DOHH2 (cell line): ENCODE results near the gene HSCB.

Source experiments
- H3F3A ChIP-seq: fragments of 200-600 bp; sonication (generic), shearing (Covaris generic); 2 replicates; pipeline ENCODE4 v1.6.0; 2016; ENCODE audit warnings: antibody characterized with exemption, mild to moderate bottlenecking; ENCODE audit not compliant: control insufficient read depth, insufficient read depth
- H3K27ac ChIP-seq: fragments of 200-600 bp; sonication (generic); 2 replicates; pipeline ENCODE4 v1.5.1; 2014; ENCODE audit warnings: low read depth, mild to moderate bottlenecking, low read length, moderate library complexity
- H3K27me3 ChIP-seq: fragments of 200-600 bp; sonication (generic); 2 replicates; pipeline ENCODE4 v1.6.1; 2014; ENCODE audit warnings: mild to moderate bottlenecking, low read length, mixed read lengths; ENCODE audit not compliant: control insufficient read depth
- H3K36me3 ChIP-seq: fragments of 200-600 bp; sonication (generic); 2 replicates; pipeline ENCODE4 v1.6.1; 2014; ENCODE audit warnings: mild to moderate bottlenecking, low read length, moderate library complexity, mixed read lengths; ENCODE audit not compliant: control insufficient read depth
- H3K4me1 ChIP-seq: fragments of 200-600 bp; sonication (generic); 2 replicates; pipeline ENCODE4 v1.6.1; 2014; ENCODE audit warnings: mild to moderate bottlenecking, low read length, mixed read lengths; ENCODE audit not compliant: control insufficient read depth
- H3K4me2 ChIP-seq: fragments of 200-600 bp; sonication (generic); 2 replicates; pipeline ENCODE4 v1.6.0; 2014; ENCODE audit warnings: mild to moderate bottlenecking, low read length, moderate library complexity
- H3K4me3 ChIP-seq: fragments of 200-600 bp; sonication (generic); 2 replicates; pipeline ENCODE4 v1.5.1; 2014; ENCODE audit warnings: mild to moderate bottlenecking, low read length, mixed read lengths
- H3K79me2 ChIP-seq: fragments of 200-600 bp; sonication (generic); 2 replicates; pipeline ENCODE4 v1.6.1; 2014; ENCODE audit warnings: mild to moderate bottlenecking, low read length, mixed read lengths; ENCODE audit not compliant: control insufficient read depth
- H3K9me2 ChIP-seq: fragments of 200-600 bp; sonication (generic); replicated peaks from 2 replicates; pipeline ENCODE4 v1.6.1; 2014; ENCODE audit warnings: mild to moderate bottlenecking, low read length, mixed read lengths; ENCODE audit not compliant: control insufficient read depth
- H3K9me3 ChIP-seq: fragments of 200-600 bp; sonication (generic); 2 replicates; pipeline ENCODE4 v1.6.1; 2014; ENCODE audit warnings: antibody characterized with exemption, low read length, mixed read lengths; ENCODE audit not compliant: control insufficient read depth, insufficient read depth
- H4K20me1 ChIP-seq: fragments of 200-600 bp; sonication (generic); 2 replicates; pipeline ENCODE4 v1.6.0; 2014; ENCODE audit warnings: low read depth, mild to moderate bottlenecking, antibody characterized with exemption, low read length, moderate library complexity; ENCODE audit not compliant: control insufficient read depth, insufficient read depth
- EZH2phosphoT487 ChIP-seq: fragments of 200-600 bp; sonication (generic); IDR thresholded peaks from 2 replicates; pipeline ENCODE4 v1.6.1; 2017; ENCODE audit warnings: borderline replicate concordance, mild to moderate bottlenecking, antibody characterized with exemption, low read length, moderate library complexity, mixed read lengths
- TF ChIP-seq, protein P1 (sequence below): fragments of 200-600 bp; sonication (generic); IDR thresholded peaks from one replicate; pipeline ENCODE4 v1.5.1; 2014; ENCODE audit warnings: antibody characterized with exemption, mild to moderate bottlenecking, low read depth, low read length; ENCODE audit not compliant: poor library complexity, severe bottlenecking

The HSCB gene

DNA sequence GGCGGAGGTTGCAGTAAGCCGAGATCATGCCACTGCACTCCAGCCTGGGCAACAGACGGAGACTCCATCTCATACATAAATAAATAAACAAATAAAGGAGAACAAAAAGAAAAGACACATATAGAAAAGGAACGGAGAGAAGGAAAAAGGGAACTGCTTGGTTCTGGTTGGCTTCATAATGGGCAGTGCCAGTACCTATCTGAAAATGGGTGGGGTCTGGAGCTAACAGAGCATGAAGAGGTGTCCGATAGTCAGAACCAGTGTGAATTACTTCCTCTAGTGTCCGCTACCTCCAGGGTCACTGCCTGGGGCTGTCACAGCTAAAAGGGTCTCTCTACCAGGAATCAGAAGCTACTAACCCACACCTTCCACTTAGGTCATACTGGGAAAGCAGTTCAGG, 35.0 kb upstream of the HSCB start:
- Histone ChIP-seq H3F3A (no peaks in the 10 kb centered on the region), H3K4me2 (no peak overlapping the region), H3K4me3 (no peak overlapping the region), H4K20me1 (no peaks in the 10 kb centered on the region), H3K27ac (no peak overlapping the region), H3K4me1 (peaks cover 8% of the 10 kb centered on the region), H3K9me2 (no peaks in the 10 kb centered on the region), H3K36me3 (peaks cover 48% of the 10 kb centered on the region), H3K27me3 (no peaks in the 10 kb centered on the region), H3K79me2 (no peaks in the 10 kb centered on the region), H3K9me3 (no peaks in the 10 kb centered on the region)
- TF ChIP-seq, protein P1, sequence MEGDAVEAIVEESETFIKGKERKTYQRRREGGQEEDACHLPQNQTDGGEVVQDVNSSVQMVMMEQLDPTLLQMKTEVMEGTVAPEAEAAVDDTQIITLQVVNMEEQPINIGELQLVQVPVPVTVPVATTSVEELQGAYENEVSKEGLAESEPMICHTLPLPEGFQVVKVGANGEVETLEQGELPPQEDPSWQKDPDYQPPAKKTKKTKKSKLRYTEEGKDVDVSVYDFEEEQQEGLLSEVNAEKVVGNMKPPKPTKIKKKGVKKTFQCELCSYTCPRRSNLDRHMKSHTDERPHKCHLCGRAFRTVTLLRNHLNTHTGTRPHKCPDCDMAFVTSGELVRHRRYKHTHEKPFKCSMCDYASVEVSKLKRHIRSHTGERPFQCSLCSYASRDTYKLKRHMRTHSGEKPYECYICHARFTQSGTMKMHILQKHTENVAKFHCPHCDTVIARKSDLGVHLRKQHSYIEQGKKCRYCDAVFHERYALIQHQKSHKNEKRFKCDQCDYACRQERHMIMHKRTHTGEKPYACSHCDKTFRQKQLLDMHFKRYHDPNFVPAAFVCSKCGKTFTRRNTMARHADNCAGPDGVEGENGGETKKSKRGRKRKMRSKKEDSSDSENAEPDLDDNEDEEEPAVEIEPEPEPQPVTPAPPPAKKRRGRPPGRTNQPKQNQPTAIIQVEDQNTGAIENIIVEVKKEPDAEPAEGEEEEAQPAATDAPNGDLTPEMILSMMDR, result no peak
- TF ChIP-seq EZH2phosphoT487, result no peak

DNA sequence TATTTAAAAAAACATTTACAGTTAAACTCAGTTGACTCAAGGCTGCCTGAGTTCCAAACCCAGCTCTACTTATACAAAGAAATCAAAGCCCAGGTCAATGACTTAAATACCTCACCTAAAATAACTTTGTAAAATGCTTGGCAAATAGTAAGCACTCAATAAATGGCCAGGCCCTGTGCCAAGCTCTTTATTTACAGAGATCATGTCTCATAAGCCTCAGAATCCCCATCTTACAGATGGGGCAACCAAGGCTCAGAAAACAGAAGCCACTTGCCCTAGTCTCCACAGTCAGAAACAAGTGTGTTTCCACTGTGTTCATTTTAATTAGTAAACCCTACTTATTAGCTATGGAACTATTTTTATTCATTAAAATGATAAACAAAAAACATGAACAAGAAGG, 31.7 kb upstream of the HSCB start:
- Histone ChIP-seq H4K20me1 (no peaks in the 10 kb centered on the region), H3F3A (peaks cover 3% of the 10 kb centered on the region; the same call in 1 of the 2 replicates), H3K27me3 (no peaks in the 10 kb centered on the region), H3K4me3 (no peak overlapping the region), H3K36me3 (peaks cover 46% of the 10 kb centered on the region), H3K79me2 (no peaks in the 10 kb centered on the region), H3K9me3 (no peaks in the 10 kb centered on the region), H3K27ac (no peak overlapping the region), H3K9me2 (no peaks in the 10 kb centered on the region), H3K4me1 (peaks cover 8% of the 10 kb centered on the region), H3K4me2 (no peak overlapping the region)
- no peak for TF ChIP-seq EZH2phosphoT487
- TF ChIP-seq, protein P1, result no peak

DNA sequence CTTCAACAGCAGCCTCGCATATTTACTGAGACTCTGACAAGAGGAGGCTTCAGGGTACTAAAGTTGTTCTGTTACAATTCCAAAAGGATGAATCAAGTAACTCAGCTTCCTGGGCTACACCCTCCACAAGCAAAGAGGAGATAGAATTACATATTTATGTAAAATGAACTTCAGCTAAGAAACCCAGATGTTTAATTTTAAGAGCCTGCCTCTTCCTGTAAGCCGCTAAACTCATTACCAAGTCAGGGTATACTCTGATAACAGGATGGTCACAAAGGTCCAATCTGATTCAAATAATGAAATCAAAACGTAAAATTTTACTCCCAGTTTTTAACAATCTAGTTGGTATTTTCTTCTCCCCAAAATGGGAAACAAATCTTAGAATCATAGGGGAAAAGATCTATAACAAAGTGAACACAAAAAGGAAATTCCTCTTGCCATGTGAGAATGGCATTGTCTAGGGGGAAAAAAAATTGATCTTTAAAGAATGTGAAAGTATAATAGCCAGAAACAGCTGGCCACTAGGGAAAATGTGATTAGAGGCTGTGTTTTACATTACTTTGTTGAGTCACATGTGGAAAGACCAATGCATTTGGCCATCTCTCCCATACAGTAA, 31.2 kb upstream of the HSCB start:
- Histone ChIP-seq H3K36me3 (peaks cover 46% of the 10 kb centered on the region), H3K27me3 (no peaks in the 10 kb centered on the region), H3K27ac (no peak overlapping the region), H3F3A (peaks cover 3% of the 10 kb centered on the region; the same call in 1 of the 2 replicates), H3K4me3 (no peak overlapping the region), H3K4me2 (no peak overlapping the region), H3K4me1 (peaks cover 8% of the 10 kb centered on the region), H3K9me2 (no peaks in the 10 kb centered on the region), H3K79me2 (no peaks in the 10 kb centered on the region), H4K20me1 (no peaks in the 10 kb centered on the region), H3K9me3 (no peaks in the 10 kb centered on the region)
- no peak for TF ChIP-seq EZH2phosphoT487
- TF ChIP-seq, protein P1, result no peak
